Endometrial microvascular endothelial cells (primary cell): ENCODE data around the gene TGFBR3. TPM values are rescaled to one million over a fixed set of nuclear protein-coding genes. Genes with fewer than 3 reads are reported as not detected.

ENCODE experiments used
- in situ Hi-C: cut with HindIII; loops from 2 replicates; pipeline ENCODE4 v1.10.0; 2017; ENCODE audit warnings: low sequenced_read_pairs, low pct_unique_long_range_greater_than_20kb; ENCODE audit errors: inconsistent ontology term
- total RNA-seq: library from RNA; depleted of rRNA; stranded (reverse); fragments of >200 nt; gene quantifications from one replicate; pipeline ENCODE4 v1.2.3, GENCODE V29; 2015; ENCODE audit errors: inconsistent ontology term

Gene TGFBR3
- 17.8 TPM for total RNA-seq

GRCh38 chr1:91885716-91886506 lies at the start of gene TGFBR3:
Gene TGFBR3, minus strand, starts transcription at chr1:91886151. Its CDS starts 24,620 bp downstream, at chr1:91861531.
- in situ Hi-C loops: no loop called here

GRCh38 chr1:91929250-91929649 lies 43.3 kb upstream of the TGFBR3 start:
- in situ Hi-C loops: no loop called here

GRCh38 chr1:91928026-91928425 lies 42.1 kb upstream of the TGFBR3 start:
- in situ Hi-C loops: no loop called here

- in situ Hi-C loops: no loop called here
These were observed 39.9 kb upstream of the TGFBR3 start for GRCh38 chr1:91925644-91926435.

GRCh38 chr1:91924146-91924545 lies 38.2 kb upstream of the TGFBR3 start:
- in situ Hi-C loops: no loop called here

GRCh38 chr1:91919962-91920361 lies 34.0 kb upstream of the TGFBR3 start:
- in situ Hi-C loops: no loop called here

- in situ Hi-C loops: no loop called here
These were observed 31.0 kb upstream of the TGFBR3 start for GRCh38 chr1:91916811-91917460.

- in situ Hi-C loops: no loop called here
These were observed 30.1 kb upstream of the TGFBR3 start for GRCh38 chr1:91916046-91916445.

GRCh38 chr1:91913018-91913417 lies 27.1 kb upstream of the TGFBR3 start:
- in situ Hi-C loops: no loop called here

- in situ Hi-C loops: no loop called here
These were observed 26.3 kb upstream of the TGFBR3 start for GRCh38 chr1:91912266-91912665.

- in situ Hi-C loops: no loop called here
These were observed 15.3 kb upstream of the TGFBR3 start for GRCh38 chr1:91901231-91901630.

GRCh38 chr1:91900562-91900961 lies 14.6 kb upstream of the TGFBR3 start:
- in situ Hi-C loops: no loop called here

- in situ Hi-C loops: no loop called here
These were observed 11.1 kb upstream of the TGFBR3 start for GRCh38 chr1:91897016-91897415.

- in situ Hi-C loops: no loop called here
These were observed 10.0 kb upstream of the TGFBR3 start for GRCh38 chr1:91895832-91896556.

GRCh38 chr1:91894036-91894761 lies 8.2 kb upstream of the TGFBR3 start:
- in situ Hi-C loops: no loop called here

- in situ Hi-C loops: no loop called here
These were observed 6.0 kb upstream of the TGFBR3 start for GRCh38 chr1:91891969-91892368.

GRCh38 chr1:91891454-91891853 lies 5.5 kb upstream of the TGFBR3 start:
- in situ Hi-C loops: no loop called here

- in situ Hi-C loops: no loop called here
These were observed 3.9 kb upstream of the TGFBR3 start for GRCh38 chr1:91889717-91890459.
